Peyer's patch (tissue), 4 donors: ENCODE measurements around the gene UBE2E2.

ENCODE experiments used
- POLR2A ChIP-seq, 2 donors: fragments of 450-650 bp; IDR thresholded peaks; one replicate each; pipeline ENCODE4 v1.5.1; 2017; ENCODE audit warnings: antibody characterized with exemption in 2 of 2, mild to moderate bottlenecking in 2 of 2, moderate library complexity in 2 of 2
- TF ChIP-seq, protein P1 (sequence below), 6 experiments: fragments of 450-650 bp in 4 of 6; fragments of 200-600 bp in 2 of 6; sonication (generic) in 1 of 6; IDR thresholded peaks; one replicate each; pipeline ENCODE4 v1.5.1; 2017 to 2019; ENCODE audit warnings: antibody characterized with exemption in 6 of 6, mild to moderate bottlenecking in 3 of 6, moderate library complexity in 1 of 6

DNA sequence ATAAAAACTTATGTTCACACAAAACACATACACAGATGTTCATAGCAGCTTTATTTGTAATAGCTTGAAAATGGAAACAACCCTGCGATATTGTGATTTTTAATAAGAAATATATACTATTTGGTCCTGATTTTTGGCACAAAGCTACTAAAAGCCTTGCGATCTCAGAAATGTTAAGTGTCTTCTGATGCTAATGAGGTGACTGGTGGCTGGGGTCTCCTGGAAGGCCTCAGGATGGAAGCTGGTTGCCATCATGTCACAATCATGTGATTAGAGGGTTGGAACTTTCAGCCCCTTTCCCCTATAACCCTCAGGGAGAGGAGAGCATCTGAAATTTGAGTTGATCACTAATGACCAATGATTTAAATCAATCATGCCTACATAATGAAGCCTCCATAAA is 324.2 kb downstream of the UBE2E2 start:
- TF ChIP-seq, protein P1, sequence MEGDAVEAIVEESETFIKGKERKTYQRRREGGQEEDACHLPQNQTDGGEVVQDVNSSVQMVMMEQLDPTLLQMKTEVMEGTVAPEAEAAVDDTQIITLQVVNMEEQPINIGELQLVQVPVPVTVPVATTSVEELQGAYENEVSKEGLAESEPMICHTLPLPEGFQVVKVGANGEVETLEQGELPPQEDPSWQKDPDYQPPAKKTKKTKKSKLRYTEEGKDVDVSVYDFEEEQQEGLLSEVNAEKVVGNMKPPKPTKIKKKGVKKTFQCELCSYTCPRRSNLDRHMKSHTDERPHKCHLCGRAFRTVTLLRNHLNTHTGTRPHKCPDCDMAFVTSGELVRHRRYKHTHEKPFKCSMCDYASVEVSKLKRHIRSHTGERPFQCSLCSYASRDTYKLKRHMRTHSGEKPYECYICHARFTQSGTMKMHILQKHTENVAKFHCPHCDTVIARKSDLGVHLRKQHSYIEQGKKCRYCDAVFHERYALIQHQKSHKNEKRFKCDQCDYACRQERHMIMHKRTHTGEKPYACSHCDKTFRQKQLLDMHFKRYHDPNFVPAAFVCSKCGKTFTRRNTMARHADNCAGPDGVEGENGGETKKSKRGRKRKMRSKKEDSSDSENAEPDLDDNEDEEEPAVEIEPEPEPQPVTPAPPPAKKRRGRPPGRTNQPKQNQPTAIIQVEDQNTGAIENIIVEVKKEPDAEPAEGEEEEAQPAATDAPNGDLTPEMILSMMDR (IDR thresholded peaks at IDR 0.05), result no peak
- TF ChIP-seq POLR2A (IDR thresholded peaks at IDR 0.05), result no peak
